Stimulated activated CD4-positive, alpha-beta T cell treated with anti-CD3 and anti-CD28 coated beads, TNF-alpha, amount 100 ng/mL, for 48 hours (primary cell): ENCODE data around the gene SMAD6.
A peak's percentile ranks its signal among the peaks of the same experiment; 100 is the strongest.

ENCODE experiments used
- DNase-seq, 3 donors: peaks; one replicate each; pipeline ENCODE4 v3.0.0-alpha.2; 2020; ENCODE audit warnings: low read depth in 3 of 3

The SMAD6 gene

DNA sequence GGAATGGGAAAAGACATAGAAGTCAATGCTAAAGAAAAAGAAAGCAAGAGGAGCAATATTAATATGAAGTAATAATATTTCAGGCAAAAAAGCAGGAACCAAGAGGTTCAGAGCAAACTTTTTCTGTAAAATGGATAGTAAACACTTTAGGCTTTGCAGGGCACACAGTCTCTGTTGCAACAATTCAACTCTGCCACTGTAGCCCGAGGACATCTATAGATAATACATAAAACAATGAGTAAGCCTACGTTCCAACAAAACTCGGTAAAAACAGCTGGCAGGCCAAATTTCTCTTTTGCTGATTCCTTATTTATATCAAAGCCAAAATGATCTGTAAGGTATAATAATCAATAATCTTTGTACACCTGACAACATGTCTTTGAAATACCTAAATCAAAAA, 56.8 kb downstream of the SMAD6 start:
- DNase-seq, result no peak

- no peak for DNase-seq
Measured at GRCh38 chr15:66760097-66760967, 58.3 kb downstream of the SMAD6 start.

DNA sequence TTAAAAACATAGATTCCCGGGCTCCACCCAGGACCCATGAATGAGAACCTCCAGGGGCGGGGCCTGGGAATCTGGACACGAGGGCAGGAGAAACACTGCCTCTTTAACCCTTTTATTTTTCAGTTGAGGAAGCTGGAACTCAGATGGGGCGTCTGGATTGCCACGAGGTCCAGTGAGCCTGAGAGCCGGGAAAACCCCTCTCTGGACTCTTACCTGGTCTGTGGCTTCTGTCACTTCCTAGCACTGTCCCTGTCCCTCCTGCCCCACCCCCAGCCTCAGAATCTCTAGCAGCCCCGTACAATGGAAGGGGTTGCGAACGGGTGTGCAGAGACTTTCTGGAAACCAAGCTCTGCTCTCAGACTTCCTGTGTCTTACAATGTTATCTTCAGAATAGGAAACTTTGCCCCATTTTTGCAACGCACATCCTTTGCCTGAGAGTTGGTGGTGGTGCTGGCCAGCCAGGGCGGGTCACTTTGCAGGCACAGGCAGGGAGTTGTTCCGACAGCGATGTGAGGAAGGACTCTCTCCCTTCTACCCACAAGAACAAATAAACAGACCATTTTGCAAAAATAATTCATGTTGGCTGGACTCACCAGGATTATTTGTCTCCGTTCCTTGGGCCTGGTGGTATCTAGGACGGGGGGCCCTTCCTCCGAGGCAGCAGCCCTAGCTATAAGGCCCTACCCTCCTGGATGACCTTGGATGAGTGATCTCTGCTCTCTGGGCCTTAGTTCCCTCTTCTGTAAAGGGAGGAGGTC, 59.1 kb downstream of the SMAD6 start:
- no peak for DNase-seq

GRCh38 chr15:66761726-66762595, 59.9 kb downstream of the SMAD6 start:
- no peak for DNase-seq

DNA sequence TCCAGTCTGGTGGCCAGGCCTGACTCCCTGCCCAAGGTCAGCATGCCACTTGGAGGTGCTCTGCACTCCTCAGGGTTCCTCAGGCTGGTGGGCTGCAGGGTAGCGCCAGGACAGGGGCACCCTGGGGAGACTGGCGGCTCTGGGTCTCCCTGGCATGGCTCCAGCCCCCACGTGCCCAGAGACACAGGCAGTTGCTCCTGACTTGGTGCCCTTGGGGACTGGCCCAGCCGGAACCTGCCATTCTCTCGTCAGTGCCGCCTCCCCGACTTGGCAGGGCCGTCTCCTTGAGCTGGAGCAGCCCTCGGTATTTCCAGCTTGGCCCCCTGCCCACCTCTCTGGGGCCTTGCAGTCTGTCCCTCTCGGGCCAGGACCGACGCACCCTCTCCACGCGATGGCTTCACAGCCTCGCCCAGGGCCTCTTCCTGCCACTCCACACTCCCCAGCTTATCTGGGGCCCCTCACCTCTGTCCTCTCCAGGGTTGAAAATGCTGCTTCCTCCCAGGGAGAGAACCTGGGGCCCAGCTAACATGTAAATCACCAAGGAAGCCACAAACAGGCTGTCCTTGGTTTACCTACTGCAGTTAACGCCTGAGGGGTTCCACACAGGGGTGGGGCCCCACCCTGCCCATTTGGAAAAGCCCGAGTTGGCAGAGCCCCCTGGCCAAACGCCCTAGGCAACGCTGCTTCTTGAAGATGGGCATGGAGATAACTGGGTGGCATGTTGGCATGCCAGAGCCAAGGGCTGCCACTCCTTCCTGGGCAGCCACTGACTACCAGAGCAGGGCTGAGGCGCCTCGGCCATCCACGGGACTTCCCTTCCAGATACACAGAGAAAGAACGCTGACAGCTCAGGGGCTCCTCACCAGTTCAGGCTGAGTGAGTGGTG, 61.4 kb downstream of the SMAD6 start:
- DNase-seq, result no peak

- DNase-seq, result no peak
Measured at GRCh38 chr15:66764072-66764786, 62.2 kb downstream of the SMAD6 start.

DNA sequence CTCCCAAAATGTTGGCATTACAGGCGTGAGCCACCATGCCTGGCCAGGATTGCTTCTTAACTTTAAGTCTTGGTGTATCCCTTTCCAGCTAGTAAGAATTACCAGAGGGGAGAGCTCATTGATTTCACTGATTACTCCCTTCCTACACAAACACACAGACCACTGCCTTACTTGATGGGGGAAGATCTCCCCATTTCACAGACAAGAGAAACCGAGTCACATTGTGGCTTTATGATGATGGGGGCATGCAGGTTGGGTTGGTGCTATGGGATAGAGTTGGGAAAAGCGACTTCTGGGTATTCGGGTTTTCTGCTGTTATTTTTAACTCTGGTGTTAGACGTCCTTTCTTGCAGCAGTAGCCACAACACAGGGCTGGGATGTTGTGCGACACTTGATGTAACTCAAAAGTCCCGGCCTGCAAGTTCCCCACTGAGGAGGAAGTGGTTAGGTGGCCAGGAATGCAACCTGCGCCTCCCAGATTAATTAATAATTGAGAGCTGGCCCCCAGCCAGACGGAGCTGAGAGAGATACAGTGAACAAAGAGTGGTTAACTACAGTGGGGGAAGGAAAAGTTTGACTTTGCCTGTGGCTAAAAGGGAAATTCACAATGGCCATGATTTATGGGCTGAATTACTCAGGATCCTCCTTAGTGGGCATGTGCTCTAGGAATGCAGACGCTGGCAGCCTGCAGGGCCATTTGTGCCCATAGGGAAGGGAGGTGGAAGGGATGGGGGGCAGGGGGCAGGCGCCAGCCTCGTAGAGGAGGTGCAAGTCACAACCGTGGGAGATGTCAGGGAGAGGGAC, 63.6 kb downstream of the SMAD6 start:
- DNase-seq, result no peak

DNA sequence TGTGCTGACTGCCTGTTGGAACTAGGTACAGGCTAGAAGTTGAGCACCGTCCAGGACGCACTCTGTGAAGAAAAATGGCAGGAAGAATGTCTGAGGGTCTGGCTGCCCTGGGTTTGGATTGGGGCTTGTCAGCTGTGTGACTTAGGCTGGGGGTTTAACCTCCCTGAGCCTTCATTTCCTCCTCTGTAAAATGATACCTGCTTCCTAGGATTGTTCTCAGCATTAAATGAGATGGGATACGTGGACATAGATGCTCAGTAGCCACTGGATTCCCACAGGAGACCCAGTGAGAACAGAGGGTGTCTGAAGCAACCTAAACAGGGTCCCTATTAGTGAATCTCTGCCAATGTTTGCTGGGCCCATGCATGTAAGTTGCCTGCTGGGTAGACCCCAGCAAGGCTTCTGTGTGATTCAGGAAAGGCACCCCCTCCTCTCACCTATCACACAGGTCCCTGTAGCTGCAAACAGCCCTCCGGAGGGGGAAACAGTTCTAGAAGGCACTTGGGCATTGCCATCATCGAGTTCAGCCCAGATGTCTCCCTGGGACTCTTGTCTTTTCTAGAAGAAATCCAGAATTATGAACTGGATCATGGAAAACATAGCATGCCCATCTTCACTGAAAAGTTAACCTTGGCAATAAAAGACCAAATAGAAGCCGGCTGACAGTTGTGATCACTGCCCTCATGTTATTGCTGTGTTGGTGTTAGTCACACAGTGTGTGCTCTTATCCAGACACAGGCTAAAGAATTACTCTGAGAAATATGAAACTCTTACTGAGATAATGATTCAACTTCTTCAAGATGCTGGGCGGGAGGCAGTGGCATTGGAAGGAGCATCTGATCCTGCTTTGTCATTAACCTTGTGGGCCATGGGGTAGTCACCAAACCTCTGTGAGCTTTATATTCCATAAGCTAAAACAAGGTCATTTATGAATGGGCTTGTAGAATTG, 64.5 kb downstream of the SMAD6 start:
- DNase-seq, result peak in 1 of 3 donors; percentile 5

DNA sequence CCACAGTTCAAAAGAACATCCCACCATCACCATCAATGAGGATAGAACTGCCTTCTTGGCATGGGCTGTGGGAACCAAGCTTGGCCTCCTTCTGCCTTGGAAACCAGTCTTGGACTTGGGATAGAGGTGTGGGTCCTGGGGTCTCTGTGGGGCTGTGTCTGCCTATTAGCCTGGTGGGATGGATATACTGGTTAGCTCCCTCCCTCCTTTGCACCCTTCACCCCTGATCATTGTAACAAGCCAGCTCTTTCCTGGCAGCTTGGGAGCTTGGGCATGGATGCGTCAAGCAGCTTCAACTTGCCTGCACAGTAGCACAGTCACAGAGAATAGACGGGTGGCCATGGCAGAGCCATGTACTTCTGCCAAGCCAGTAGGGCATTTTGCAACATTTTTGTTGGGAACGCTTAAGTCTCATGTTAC, 65.2 kb downstream of the SMAD6 start:
- no peak for DNase-seq

DNA sequence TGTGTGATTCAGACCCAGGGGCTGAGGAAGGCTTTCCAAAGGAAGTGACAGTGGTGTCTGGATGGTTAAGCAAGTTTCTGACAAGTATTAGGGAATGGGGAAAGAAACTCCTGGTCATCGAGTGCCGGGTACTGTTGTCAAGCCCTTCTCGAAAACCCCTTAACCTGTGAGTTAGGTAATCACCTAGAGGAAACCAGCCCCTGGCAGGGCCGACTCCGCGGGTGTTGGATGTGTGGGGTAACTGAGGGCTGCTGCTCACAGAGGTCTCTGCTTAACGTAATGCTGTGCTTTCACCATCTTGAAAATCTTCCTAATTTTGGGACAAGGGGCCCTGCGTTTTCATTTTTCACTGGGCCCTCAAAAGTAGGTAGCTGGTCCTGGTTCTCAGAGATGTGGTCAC, 67.0 kb downstream of the SMAD6 start:
- DNase-seq, result no peak

- no peak for DNase-seq
Measured at GRCh38 chr15:66770518-66771350, 68.7 kb downstream of the SMAD6 start.

DNA sequence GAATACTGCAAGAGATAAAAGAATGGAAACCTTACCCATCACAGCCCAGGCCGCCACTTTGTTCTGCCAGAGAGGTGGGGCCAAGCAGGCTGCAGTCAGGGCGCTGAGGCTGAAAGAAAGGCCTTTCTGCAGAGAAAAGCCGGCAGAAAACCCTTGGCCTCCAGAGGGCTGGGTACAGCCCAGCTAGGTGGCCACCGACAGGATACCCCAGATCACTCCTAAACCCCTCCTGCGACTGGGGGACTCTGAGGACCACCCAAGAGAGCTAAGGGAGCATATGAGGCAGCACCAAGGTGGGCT, 69.3 kb downstream of the SMAD6 start:
- DNase-seq, result no peak

DNA sequence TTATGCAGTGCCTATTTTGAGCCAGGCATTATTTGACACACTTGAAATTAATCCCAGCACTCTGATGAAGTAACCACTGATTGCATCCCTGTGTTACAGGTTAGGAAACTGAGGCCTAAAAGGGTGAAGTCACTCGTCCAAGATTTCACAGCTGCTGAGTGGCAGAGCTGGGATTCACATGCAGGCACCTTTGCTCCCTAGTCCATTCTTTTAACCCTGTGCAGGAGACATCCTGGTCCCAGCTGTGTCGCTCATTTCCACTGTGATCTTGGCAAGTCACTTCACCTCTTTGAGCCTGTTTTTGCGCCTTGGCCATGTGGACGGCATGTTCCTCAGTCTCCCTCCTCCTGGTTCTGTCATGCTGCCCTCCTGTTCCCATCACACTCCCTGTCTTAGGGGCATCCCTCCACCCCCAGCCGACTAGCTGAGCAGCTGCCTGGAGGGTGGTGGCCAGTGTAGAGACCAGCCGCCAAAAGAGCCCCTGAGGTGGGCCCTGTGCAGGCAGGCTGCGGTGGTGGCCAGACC, 70.6 kb downstream of the SMAD6 start:
- DNase-seq, result no peak

- no peak for DNase-seq
Measured at GRCh38 chr15:66773129-66773873, 71.3 kb downstream of the SMAD6 start.

DNA sequence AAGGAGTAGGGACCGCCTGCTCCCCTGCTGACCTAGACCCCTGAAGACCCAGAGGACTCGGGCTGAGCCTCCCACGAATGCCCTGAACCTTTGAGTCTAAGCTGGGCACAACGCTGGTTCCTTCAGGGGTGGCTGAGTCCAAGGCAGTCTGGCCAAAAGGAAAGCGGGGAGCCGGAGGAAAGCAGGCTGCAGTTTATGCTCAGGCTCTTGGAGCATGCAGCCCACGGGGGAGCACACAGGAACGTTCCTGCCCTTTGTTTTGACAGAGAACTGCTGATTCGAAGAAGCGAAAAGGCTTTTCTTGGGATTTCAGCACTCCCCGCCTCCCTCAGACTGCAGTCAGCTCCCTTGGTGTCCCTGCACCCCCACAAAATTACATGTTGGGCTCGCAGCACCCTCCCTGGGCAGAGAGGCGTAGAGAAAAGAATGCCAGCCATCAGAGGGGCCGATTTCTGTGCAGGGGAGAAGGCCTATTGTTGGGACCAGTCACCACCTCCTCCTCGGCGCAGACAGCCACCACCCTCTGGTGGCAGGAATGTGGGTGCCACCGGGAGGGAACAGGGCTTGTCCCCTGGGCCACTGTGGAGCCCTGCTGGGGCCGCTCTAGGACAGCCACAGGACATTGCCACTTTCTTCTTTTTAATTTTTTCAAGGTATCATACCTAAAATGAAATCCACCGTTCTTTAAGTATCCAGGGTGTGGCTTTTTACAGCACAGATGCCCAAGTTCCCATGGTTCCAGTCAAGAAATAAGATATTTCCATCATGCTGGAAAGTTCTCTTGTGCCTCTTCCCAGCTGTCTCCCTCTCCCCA, 72.2 kb downstream of the SMAD6 start:
- DNase-seq, result peak; percentile 15 to 26 (median 18)
